Measurements from ENCODE around the gene FGF21. TPM values are rescaled to one million over a fixed set of nuclear protein-coding genes. Genes with fewer than 3 reads are reported as not detected.
"Not testable (repeated sequence)": the region's sequence is repeated elsewhere in the genome, so short reads cannot be mapped to it uniquely, and the experiment has no call there.

The FGF21 gene
- total RNA-seq, 1 experiment from 2014 or later, result not detected

DNA sequence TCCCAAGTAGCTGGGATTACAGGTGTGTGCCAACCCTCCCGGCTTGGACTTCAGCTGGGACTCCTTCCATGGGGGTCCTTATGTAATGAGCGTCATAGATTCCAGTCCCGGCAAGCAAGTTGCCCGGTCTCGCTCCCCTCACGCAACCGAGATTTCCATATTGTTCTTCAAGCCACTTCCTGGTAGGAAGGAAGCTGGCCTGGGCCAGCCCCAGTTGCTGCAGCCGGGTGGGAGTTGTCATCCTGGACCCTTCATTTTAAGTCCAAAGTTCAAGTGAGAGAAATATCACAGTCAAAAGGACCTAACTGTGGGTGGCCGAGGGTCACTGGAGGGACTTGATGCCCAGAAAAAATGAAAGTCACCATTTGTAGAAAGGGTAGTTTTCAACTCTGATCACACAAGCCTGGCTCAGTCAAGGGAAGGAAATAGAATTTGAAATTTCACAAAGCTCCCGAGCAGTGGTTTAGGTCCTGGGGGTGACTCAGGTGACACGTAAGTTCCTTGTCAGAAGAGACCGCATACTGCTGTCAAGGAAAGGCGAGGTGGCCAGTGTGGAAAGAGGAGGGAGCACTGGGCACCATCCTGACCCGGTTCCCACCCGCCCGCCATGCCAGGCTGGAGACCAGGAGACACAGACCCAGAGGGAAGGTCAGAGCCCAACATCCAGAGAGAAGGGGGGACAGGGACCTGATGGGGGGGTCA, 5.3 kb downstream of the FGF21 start:
- H2AFZ ChIP-seq (ENCODE audit: low read length), result peak overlapping the region; percentile 74
- H3K4me1 ChIP-seq (ENCODE audit: insufficient read depth, low read length), result peaks cover 5% of the 10 kb centered on the region
- ChIA-PET POLR2A (ENCODE audit: unreplicated experiment) (no interaction called here), CTCF (no interaction called here)
- no peak overlapping the region for H3K9ac ChIP-seq (ENCODE audit: low read length)
- ATAC-seq (peak; percentile 62; the same call in 1 of the 2 replicates), DNase-seq (peak; percentile 61)
- H3K36me3 ChIP-seq (ENCODE audit: low read depth, low read length), result no peaks in the 10 kb centered on the region
- H4K20me1 ChIP-seq (ENCODE audit: low read length), result no peaks in the 10 kb centered on the region
- no peak overlapping the region for H3K4me3 ChIP-seq (ENCODE audit: low read length)
- H3K27ac ChIP-seq (ENCODE audit: low read length), result peak overlapping the region; percentile 62
- no peaks in the 10 kb centered on the region for H3K27me3 ChIP-seq (ENCODE audit: low read length)
- H3K79me2 ChIP-seq (ENCODE audit: low read length), result no peaks in the 10 kb centered on the region
- intact Hi-C loops (cut with micrococcal nuclease), result no loop called here
- no TSS peak for BruUV-seq (replicated peaks)
- H3K4me2 ChIP-seq (ENCODE audit: low read length), result peak overlapping the region; percentile 46
- no peaks in the 10 kb centered on the region for H3K9me2 ChIP-seq (replicated peaks; ENCODE audit: low read length)
- no peaks in the 10 kb centered on the region for H3F3A ChIP-seq (ENCODE audit: low read length, unreplicated experiment)
- TF ChIP-seq, protein P1, sequence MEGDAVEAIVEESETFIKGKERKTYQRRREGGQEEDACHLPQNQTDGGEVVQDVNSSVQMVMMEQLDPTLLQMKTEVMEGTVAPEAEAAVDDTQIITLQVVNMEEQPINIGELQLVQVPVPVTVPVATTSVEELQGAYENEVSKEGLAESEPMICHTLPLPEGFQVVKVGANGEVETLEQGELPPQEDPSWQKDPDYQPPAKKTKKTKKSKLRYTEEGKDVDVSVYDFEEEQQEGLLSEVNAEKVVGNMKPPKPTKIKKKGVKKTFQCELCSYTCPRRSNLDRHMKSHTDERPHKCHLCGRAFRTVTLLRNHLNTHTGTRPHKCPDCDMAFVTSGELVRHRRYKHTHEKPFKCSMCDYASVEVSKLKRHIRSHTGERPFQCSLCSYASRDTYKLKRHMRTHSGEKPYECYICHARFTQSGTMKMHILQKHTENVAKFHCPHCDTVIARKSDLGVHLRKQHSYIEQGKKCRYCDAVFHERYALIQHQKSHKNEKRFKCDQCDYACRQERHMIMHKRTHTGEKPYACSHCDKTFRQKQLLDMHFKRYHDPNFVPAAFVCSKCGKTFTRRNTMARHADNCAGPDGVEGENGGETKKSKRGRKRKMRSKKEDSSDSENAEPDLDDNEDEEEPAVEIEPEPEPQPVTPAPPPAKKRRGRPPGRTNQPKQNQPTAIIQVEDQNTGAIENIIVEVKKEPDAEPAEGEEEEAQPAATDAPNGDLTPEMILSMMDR (conservative IDR thresholded peaks at IDR 0.05; ENCODE audit: low read depth, low read length), result no peak
- TF ChIP-seq EZH2phosphoT487 (IDR thresholded peaks at IDR 0.05; ENCODE audit: borderline replicate concordance, low read length) (no peak), EZH2 (IDR thresholded peaks at IDR 0.05; ENCODE audit: low read length, unreplicated experiment) (no peak)
- no peaks in the 10 kb centered on the region for H3K9me3 ChIP-seq (ENCODE audit: low read length)

- DNase-seq; H3K9ac ChIP-seq (ENCODE audit: low read length); H4K20me1 ChIP-seq (ENCODE audit: low read length); ATAC-seq; H3K4me3 ChIP-seq (ENCODE audit: low read length); H3K9me3 ChIP-seq (ENCODE audit: low read length); H3K36me3 ChIP-seq (ENCODE audit: low read depth, low read length); H3K27ac ChIP-seq (ENCODE audit: low read length); H3K9me2 ChIP-seq (replicated peaks; ENCODE audit: low read length); H3F3A ChIP-seq (ENCODE audit: low read length, unreplicated experiment); POLR2A ChIA-PET (ENCODE audit: unreplicated experiment); H3K4me2 ChIP-seq (ENCODE audit: low read length); H3K4me1 ChIP-seq (ENCODE audit: insufficient read depth, low read length); CTCF ChIA-PET; H3K27me3 ChIP-seq (ENCODE audit: low read length); BruUV-seq (replicated peaks); H3K79me2 ChIP-seq (ENCODE audit: low read length); H2AFZ ChIP-seq (ENCODE audit: low read length); intact Hi-C loops (cut with micrococcal nuclease): not testable (repeated sequence)
Observed at GRCh38 chr19:48765816-48766215, 10.5 kb downstream of the FGF21 start.

GRCh38 chr19:48768171-48768753, 12.9 kb downstream of the FGF21 start:
- H3K27me3 ChIP-seq (ENCODE audit: low read length); H4K20me1 ChIP-seq (ENCODE audit: low read length); H3K9ac ChIP-seq (ENCODE audit: low read length); DNase-seq; H3K9me2 ChIP-seq (replicated peaks; ENCODE audit: low read length); H3K9me3 ChIP-seq (ENCODE audit: low read length); intact Hi-C loops (cut with micrococcal nuclease); H3F3A ChIP-seq (ENCODE audit: low read length, unreplicated experiment); BruUV-seq (replicated peaks); ATAC-seq; H3K4me2 ChIP-seq (ENCODE audit: low read length); H3K36me3 ChIP-seq (ENCODE audit: low read depth, low read length); CTCF ChIA-PET; H3K4me1 ChIP-seq (ENCODE audit: insufficient read depth, low read length); H3K4me3 ChIP-seq (ENCODE audit: low read length); POLR2A ChIA-PET (ENCODE audit: unreplicated experiment); H3K79me2 ChIP-seq (ENCODE audit: low read length); H2AFZ ChIP-seq (ENCODE audit: low read length); H3K27ac ChIP-seq (ENCODE audit: low read length): not testable (repeated sequence)

All from PC-3 (cell line).